ENCODE measurements around the gene KCNQ4.

The KCNQ4 gene

GRCh38 chr1:40773748-40774265, 9.8 kb upstream of the KCNQ4 start:
- DNase-seq (ENCODE audit: low read depth in 1 of 2, low spot score in 1 of 2): no peak
- no peaks in the 10 kb centered on the region for H3K27me3 ChIP-seq (ENCODE audit: insufficient read depth, poor library complexity, severe bottlenecking)
- H3K27ac ChIP-seq (replicated peaks): no peak overlapping the region
- H3K4me3 ChIP-seq (replicated peaks; ENCODE audit: insufficient read depth, low read length): no peak overlapping the region
- no peak for TF ChIP-seq GABPA (IDR thresholded peaks at IDR 0.05; ENCODE audit: low read depth)
- no peak for TF ChIP-seq POLR2AphosphoS5 (IDR thresholded peaks at IDR 0.05; ENCODE audit: low read depth)
- TF ChIP-seq SPI1 (IDR thresholded peaks at IDR 0.05; ENCODE audit: borderline replicate concordance, low read depth): no peak
- TF ChIP-seq, protein P1, sequence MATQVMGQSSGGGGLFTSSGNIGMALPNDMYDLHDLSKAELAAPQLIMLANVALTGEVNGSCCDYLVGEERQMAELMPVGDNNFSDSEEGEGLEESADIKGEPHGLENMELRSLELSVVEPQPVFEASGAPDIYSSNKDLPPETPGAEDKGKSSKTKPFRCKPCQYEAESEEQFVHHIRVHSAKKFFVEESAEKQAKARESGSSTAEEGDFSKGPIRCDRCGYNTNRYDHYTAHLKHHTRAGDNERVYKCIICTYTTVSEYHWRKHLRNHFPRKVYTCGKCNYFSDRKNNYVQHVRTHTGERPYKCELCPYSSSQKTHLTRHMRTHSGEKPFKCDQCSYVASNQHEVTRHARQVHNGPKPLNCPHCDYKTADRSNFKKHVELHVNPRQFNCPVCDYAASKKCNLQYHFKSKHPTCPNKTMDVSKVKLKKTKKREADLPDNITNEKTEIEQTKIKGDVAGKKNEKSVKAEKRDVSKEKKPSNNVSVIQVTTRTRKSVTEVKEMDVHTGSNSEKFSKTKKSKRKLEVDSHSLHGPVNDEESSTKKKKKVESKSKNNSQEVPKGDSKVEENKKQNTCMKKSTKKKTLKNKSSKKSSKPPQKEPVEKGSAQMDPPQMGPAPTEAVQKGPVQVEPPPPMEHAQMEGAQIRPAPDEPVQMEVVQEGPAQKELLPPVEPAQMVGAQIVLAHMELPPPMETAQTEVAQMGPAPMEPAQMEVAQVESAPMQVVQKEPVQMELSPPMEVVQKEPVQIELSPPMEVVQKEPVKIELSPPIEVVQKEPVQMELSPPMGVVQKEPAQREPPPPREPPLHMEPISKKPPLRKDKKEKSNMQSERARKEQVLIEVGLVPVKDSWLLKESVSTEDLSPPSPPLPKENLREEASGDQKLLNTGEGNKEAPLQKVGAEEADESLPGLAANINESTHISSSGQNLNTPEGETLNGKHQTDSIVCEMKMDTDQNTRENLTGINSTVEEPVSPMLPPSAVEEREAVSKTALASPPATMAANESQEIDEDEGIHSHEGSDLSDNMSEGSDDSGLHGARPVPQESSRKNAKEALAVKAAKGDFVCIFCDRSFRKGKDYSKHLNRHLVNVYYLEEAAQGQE (IDR thresholded peaks at IDR 0.05; ENCODE audit: insufficient replicate concordance, low read depth): no peak
- TF ChIP-seq, protein P2, sequence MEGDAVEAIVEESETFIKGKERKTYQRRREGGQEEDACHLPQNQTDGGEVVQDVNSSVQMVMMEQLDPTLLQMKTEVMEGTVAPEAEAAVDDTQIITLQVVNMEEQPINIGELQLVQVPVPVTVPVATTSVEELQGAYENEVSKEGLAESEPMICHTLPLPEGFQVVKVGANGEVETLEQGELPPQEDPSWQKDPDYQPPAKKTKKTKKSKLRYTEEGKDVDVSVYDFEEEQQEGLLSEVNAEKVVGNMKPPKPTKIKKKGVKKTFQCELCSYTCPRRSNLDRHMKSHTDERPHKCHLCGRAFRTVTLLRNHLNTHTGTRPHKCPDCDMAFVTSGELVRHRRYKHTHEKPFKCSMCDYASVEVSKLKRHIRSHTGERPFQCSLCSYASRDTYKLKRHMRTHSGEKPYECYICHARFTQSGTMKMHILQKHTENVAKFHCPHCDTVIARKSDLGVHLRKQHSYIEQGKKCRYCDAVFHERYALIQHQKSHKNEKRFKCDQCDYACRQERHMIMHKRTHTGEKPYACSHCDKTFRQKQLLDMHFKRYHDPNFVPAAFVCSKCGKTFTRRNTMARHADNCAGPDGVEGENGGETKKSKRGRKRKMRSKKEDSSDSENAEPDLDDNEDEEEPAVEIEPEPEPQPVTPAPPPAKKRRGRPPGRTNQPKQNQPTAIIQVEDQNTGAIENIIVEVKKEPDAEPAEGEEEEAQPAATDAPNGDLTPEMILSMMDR (IDR thresholded peaks at IDR 0.05; ENCODE audit: insufficient read depth, low read length): no peak

- Histone ChIP-seq H3K27me3 (ENCODE audit: insufficient read depth, poor library complexity, severe bottlenecking) (no peaks in the 10 kb centered on the region), H3K27ac (replicated peaks) (no peak overlapping the region), H3K4me3 (replicated peaks; ENCODE audit: insufficient read depth, low read length) (no peak overlapping the region)
- peak in 1 of 2 experiments; percentile 41 for DNase-seq (ENCODE audit: low read depth in 1 of 2, low spot score in 1 of 2)
- TF ChIP-seq, protein P2 (IDR thresholded peaks at IDR 0.05; ENCODE audit: insufficient read depth, low read length): peak; percentile 90
- TF ChIP-seq, protein P1 (IDR thresholded peaks at IDR 0.05; ENCODE audit: insufficient replicate concordance, low read depth): no peak
Observed at GRCh38 chr1:40774266-40774998, 9.2 kb upstream of the KCNQ4 start.

GRCh38 chr1:40776236-40777072, 7.1 kb upstream of the KCNQ4 start:
- H3K27me3 ChIP-seq (ENCODE audit: insufficient read depth, poor library complexity, severe bottlenecking): no peaks in the 10 kb centered on the region
- no peak overlapping the region for H3K27ac ChIP-seq (replicated peaks)
- no peak for DNase-seq (ENCODE audit: low read depth in 1 of 2, low spot score in 1 of 2)
- H3K4me3 ChIP-seq (replicated peaks; ENCODE audit: insufficient read depth, low read length): no peak overlapping the region
- TF ChIP-seq, protein P2 (IDR thresholded peaks at IDR 0.05; ENCODE audit: insufficient read depth, low read length): no peak
- no peak for TF ChIP-seq POLR2AphosphoS5 (IDR thresholded peaks at IDR 0.05; ENCODE audit: low read depth)
- TF ChIP-seq, protein P1 (IDR thresholded peaks at IDR 0.05; ENCODE audit: insufficient replicate concordance, low read depth): no peak
- no peak for TF ChIP-seq SPI1 (IDR thresholded peaks at IDR 0.05; ENCODE audit: borderline replicate concordance, low read depth)
- TF ChIP-seq GABPA (IDR thresholded peaks at IDR 0.05; ENCODE audit: low read depth): no peak
